Measurements from ENCODE around the gene EHD1.
"Not testable (repeated sequence)": the region's sequence is repeated elsewhere in the genome, so short reads cannot be mapped to it uniquely, and the experiment has no call there.

GRCh38 chr11:64815433-64815832, 63.0 kb downstream of the EHD1 start:
- not testable (repeated sequence) for TF ChIP-seq CTCF, POLR2A (IDR thresholded peaks at IDR 0.05)

All from upper lobe of left lung (tissue), 4 donors.